Cerebellar nuclear complex (tissue), 1 donor: ENCODE measurements around the gene SHQ1.

ENCODE experiments used
- DNase-seq, 2 experiments: peaks; one replicate each; lab custom pipeline; 2025; lab: John Stamatoyannopoulos, UW

The SHQ1 gene

DNA sequence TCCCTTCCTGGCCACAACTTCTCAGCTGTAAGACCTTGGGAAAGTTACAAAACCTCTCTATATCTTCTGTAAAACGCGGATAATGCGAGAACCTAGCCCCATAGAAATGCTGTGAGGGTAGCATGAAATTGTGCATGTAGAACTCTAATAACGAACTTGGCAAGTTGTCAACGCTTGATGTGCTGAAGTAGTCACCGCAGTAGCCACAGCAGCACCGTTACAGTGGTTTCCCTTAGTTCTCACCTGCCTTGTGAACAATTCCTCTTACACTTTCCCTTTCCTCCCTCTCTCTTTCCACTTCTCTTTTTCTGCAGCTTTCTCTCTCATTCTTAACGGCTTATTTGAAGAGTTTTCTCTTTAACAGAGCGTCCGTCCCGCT is 447 bp upstream of the SHQ1 start:
- no peak for DNase-seq

DNA sequence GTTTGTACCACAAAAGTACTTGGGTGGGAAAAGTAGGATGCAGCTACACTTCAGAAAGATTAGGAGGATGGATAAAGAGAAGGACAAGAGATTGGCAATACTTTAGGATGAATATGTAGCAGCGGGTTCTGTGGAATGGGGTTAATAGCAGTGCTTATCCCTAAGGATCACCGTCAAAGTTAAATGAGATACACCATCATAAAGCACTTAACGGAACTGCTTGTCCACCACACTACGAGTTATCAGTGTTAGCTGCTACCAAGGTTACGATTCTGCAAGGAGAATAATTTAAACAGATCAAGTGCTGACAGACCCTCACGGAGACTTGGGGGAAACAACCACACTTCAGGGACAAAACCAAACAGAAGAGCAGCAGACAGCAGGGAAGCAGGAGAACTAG is 963 bp downstream of the SHQ1 start:
- no peak for DNase-seq

DNA sequence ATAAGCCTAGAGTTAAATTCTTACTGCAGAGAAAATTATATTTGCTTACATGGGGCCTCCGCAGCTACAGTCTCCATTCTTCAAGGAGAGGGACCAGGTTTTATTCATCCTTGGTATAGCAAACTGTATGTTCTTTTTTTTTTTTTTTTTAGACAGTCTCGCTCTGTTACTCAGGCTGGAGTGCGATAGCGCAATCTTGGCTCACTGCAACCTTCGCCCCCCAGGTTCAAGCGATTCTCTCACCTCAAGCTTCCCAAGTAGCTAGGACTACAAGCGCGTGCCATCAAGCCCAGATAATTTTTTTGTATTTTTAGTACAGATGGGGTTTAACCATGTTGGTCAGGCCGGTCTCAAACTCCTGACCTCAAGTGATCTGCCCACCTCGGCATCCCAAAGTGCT is 2.1 kb downstream of the SHQ1 start:
- no peak for DNase-seq

DNA sequence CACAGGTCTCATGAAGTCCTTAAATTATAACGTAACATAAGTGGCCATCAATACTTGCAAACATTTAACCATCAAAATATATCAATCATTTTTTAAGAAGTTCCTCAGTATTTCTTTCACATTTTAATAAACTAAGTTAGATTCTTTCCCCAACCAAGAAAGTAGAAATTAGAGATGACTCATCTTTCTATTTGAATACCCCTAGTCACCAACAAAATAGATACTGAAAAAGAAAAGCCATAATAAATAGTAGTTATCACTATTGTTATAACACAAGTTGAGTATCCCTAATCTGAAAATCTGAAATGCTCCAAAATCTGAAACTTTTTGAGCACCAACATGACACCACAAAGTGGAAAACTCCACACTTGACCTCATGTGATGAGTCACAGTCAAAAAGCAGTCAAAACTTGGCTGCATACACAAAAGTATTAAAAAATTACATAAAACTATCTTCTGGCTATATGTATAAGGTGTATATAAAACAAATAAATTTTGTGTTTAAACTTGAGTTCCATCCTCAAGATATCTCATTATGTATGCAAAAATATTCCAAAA is 3.7 kb downstream of the SHQ1 start:
- DNase-seq: no peak

DNA sequence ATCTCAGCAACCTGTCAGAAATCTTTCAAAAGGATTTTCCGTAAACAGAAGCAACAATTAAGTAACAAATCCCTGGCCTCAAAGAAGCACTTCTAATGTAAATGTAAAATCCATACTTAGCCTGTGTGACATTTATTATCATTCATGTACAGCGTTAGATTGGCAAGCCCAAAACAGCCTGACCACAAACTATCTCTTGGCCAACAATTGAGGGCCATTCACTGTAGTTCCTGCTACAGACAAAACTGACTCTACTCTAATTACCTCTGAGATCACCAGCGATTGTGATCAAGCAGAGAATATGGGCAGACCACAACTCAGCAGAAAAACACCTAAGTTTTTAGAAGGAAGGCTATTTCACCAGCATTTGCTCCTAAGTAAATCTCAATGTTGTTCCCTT is 9.2 kb downstream of the SHQ1 start:
- no peak for DNase-seq

DNA sequence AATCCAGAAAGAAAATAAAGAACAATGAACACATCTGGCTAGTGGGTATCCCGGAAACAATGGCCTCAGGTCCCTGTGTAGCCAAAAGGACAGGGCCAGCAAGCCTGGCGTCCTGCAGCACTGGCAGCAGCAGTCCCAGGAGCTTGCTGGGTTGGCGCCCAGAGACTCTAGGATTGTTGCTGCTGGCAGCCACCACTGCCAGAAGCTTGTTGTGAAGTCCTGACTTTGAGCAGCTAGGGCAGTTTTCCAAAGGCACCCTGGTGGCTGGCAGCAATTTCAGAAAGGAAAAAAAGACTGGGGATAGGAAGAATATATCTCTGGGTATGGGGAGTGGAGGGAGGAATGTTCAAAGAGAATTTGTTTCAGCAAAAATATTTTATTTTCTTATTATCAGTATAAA is 11.3 kb downstream of the SHQ1 start:
- DNase-seq: peak; percentile 14 to 47

DNA sequence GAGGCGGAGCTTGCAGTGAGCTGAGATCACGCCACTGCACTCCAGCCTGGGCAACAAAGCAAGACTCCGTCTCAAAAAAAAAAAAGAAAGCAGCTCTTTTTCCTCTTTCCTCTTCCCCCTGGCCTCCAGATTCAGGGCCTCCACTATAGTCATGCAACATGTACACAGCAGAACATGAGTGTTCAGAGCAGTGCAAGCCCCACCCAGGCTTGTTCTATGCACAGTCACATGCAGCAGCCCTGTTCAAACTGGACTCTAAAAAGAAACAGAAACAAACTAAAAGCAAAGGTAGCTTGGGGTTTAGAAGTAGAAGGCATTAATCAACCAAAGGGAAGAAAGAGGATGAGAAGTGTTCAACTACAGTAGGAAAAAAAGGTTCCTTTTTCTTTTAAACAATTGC is 11.8 kb downstream of the SHQ1 start:
- no peak for DNase-seq

DNA sequence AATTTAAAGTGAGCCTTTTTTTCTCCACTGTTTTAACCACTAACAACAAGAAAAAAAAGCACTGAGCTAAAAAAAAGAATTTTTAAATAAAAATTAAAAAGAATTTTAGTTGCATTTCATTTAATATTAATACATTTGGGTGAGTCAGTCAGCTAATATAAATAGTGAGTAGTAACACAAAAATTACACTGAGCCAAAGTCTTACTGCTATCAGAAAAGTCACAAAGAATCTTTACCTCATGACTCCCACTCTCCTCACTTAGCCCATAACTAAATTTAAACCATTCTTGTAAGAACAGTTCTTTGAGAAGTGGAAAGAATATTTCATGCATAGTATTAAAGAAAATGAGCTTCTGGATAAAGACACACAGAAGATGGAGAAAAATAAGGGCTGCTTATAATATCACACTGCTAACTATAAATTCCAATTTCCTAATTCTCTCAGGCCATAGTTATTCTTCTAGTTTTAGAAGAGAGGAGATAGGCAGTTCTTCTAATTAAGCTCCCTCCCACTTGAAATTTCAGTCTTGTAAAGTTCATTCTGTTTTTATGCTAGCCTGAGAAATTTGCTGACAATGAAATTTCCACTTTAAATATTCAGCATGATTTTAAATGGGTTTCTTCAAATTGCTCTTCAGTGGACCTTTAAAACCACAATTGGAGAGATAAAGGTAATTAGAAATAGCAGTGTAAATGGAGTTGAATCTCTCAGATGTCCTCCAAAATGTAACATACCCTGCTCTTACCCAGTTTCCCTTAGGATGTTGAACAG is 17.6 kb downstream of the SHQ1 start:
- DNase-seq: no peak

DNA sequence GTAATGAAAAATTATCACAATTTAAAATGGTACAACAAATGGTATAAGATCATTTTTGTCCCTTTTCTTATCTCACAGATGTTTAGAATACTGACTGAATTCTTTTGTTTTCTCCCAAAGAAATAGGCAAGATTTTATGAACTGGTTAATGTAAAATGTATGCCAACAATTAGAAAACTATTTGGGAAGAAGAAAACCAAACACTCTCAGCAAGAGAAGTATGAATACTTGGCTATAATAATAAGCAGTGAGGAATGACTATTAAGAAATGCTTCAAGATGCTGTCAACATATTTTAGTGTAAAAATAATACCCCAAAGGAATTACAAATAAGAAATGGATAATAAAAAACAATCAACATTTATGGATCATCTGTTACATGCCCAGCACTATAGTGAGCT is 18.5 kb downstream of the SHQ1 start:
- no peak for DNase-seq

DNA sequence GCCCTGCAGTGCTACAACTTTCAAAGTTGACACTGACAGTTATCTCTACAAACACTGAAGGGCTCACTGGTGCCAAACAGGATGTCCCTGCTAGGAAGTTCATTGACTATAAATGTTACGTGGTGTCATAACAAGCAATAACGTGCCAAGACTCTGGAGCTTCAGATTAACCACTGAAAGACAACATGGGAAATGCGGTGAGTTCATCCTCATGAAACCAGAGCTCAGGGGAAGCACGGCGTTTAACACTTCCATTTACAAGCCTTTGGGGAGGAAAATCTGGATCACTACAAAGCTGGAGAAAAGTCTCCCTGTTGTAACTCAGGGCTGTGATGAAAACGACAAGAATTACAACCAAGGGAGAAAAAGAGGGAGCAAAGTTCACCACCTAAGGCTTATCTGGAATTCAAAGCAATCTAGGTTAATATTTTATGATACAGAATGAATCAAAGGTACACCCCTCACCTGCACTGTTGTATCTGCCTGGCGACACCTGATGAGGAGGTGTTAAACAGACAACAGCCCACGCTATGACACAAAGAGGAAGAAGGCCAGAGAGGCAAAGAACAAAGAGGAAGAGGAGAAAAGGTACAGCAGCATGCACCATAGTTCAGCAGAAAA is 27.0 kb downstream of the SHQ1 start:
- no peak for DNase-seq

DNA sequence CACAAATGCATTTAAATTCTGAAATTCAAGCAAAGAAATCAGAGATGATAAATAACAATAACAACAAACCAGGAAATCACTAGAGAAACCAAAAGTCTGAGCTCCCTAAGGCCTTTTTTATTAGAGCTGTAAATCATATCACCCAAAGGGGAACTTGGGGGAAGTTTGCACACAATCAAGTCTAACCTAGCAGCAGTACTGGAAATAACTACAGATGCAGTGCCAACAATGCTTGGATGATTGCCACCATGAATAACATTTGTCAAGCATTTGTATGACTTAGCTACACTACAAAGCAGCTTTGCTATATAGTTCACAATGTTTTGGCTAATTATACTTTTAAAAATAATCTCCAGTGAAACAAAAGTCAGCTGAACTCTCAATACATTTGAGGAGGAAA is 27.8 kb downstream of the SHQ1 start:
- DNase-seq: no peak

DNA sequence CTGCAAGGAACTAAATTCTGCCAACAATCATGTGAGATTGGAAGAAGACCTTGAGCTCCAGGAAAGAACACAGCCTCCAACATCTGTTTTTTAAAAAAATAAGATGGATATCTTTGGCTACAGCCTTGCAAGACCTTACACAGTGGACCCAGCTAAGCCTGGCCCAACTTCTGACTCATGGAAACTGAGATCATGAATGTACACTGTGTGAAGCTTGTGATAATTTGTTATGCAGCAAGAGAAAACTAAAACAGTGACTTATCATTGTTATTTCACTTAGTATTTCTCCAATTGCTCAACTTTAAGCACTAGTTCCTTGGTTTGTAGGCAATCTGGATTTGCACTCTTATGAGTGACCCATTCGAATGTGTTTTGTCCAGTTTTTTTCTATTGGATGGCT is 29.3 kb downstream of the SHQ1 start:
- DNase-seq: no peak

DNA sequence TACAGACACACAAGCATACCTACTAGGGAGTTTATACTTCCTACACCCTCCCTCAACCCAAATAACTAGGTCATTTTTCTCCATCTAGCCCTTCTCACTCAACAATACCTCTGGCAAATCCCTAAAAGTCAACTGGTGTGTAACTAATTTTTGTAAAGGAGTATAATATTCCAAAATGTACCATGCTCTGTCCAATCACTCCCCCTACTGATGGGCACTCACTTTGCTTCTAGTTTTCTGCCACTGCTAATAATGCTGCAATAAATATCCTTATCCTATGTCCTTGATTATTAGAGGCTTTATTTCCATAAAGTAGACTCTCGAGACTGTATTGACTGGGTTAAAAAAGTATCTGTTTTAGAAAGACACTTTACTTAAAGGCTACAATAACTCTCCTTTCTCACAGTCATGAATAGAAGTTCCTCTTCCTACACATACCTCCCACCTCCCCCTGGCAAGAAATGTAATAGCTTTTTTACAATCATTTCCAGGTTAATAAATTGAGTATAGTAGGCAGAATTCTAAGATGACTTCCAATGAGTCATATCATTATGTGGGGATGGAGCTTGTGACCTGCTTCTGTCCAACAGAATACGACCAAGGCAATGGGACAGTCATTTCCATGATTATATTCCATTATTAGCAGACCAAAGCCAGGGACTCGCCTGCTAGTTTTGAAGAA is 30.0 kb downstream of the SHQ1 start:
- no peak for DNase-seq

DNA sequence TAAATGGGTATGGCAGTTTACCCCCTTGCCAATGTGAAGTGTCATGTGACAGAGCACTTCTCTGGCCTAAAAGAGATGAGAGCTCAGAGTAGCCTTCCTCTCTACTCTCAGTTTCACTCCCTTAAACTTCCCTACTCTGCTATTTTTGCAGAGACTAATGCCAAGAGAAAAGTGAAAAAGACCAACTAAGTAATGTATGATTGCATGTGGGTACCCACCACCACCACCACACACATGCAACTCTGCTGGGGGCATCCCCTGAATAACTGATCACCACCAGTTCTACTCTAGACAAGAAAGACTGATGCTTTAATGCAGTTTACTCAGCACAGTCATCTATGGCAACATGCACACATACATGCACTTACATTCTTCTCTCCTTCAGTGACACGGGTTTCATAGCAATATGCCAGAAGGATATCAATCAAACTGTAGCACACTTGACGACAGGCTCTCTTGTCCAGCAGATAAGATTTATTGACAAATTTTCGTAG is 31.3 kb downstream of the SHQ1 start:
- no peak for DNase-seq

DNA sequence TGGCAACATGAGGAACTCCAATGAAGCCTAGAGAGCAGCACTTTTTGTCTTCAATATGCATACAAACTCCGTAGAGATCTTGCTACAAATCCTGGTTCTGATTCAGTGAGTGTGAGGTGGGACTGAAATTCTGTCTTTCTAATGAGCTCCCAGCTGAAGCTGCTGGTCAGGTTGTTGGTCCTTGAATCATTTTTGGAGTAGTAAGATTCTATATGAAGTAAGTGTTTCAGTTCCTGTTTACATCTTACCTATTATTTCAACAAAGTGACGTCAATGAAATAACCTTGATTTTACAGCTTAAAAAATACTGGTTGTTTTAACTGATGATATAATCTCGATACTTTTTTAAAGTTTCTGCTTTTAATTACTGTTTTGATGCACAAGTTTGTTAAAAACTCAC is 33.9 kb downstream of the SHQ1 start:
- DNase-seq: no peak

DNA sequence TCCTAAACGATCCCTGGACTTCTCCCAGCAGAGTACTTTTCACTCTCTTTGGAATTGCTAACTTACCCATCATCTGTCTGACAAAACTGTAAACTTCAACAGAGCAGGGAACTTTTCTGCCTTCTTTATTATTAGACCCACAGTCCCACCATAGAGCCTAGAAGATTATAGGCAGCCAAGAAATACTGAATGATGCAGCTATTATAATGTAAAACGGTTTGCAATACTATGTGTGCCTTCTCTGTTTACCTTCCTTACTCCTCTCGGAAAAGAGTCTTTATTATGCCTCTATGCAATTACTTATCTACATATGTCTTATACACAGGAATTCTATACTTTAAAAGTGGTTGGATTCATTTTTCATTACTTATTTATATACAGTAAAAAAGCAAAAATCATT is 36.0 kb downstream of the SHQ1 start:
- no peak for DNase-seq

DNA sequence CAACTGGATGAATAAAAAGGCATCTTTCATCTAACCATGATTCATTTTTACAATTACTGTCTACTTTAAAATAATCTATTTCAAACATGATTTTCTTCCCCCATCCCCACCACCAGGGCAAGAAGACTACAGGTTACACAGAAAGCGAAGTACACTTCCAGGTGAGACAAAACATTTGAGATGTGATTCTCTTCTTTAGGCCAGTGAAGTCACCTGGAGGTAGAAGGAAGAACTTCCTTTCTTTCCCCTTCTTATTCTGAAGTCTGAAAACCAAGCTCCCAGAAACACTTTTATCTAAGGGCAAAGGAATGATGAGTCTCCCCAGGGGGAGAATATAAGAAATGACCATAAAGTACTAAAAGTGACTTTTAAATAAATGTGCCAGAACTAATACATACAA is 36.7 kb downstream of the SHQ1 start:
- no peak for DNase-seq

DNA sequence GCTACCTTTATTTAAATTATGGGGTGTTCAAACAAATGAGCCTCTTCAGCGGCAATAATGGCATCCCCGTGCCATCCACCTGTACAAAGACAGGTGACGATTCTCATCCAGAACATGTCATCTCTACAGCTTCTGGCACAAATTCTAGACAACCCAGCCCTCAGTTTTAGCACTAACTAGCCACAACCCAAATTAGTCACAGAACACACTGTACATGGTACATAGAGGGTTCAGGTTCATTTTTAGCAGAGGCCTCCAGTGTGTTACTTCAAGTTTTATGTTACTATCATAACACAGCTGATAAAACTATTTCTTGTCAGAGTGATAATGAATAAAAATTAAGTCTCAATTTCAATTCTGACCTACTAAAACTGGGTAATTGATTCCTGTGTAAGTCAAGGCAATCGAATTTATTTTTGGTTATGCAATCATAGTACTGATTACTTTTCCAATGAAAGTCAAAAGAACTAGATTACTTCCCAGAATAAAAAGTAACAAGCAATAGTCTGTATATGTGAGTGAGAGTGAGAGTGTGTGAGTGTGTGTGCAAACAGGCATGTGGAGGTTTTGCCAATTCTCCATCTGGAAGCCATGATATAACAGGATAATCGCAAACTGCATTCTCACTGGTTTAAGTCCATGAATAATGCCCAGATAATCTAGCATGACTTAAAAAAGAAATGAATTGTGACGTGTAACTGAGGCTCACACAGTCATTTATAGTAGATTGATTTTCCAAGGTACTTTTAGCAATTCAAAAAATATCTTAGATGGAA is 37.4 kb downstream of the SHQ1 start:
- no peak for DNase-seq

DNA sequence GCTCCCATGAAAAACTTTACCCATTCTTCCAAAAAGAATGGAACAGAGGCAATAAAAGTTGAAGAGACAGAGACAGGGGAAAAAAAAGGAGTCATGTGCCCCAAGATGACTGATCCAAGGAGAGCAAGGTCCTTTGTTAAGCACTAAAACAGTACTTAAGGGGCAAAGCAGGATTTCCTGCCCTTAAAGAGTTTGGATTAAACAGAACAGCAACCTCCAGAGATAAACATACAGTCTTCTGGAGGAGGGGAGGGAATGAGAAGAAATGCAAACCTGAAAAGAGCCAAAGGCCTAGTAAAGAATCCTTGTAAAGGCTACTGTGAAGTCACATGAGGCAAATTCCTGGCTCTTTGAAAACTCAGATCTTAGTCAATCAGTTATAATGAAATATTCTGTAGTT is 38.2 kb downstream of the SHQ1 start:
- DNase-seq: no peak

DNA sequence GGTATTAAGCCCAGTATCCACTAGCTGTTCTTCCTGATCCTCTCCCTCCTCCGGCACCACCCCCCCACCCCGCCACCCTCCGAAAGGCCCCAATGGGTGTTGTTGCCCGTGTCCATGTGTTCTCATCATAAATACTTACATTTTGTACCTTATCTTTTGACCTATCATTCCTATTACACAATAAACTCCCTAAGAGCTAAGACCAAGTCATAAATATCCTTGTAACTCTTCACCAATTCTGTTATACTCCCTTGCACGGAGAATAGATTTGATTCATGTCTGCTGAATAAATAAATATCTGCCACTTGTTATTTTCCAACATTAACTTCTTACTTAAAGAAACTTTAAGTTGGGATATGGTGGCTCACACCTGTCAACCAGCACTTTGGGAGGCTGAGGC is 43.9 kb downstream of the SHQ1 start:
- no peak for DNase-seq

DNA sequence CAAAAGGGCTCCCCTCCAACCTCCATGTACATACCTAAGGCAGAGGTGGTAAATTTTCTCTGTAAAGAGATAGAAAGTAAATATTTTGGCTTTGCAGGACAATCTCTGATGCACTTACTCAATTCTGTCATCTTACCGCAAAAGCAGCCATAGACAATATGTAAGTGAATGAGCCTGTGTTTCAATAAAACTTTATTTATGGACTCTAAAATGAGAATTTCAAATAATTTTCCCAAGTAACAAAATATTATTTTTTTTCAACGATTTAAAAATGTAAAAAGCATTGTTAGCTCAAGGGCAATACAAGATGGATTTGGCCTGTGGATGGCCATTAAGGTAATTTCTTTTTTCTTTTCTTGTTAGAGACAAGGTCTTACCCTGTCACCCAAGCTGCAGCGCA is 44.7 kb downstream of the SHQ1 start:
- DNase-seq: no peak

DNA sequence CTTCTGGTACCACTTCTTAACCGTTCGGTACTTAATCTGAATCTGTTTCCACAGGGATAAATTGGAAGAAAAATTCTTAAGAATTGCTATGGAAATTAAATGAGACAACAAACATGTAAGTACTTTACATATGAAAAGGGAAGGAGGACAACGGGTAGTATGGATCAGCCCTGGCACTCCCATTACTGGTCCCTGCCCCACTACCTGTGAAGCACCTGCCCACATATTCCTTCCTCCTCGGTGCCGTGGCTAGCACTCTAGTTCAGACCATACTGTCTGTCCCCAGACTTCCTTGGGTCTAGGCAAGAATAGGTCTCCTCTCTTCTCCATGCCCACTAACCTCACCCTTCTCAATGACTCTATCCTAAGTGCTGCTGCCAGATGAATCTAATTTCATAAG is 46.2 kb downstream of the SHQ1 start:
- DNase-seq: no peak
